Stimulated activated CD8-positive, alpha-beta memory T cell treated with anti-CD3 and anti-CD28 coated beads, Interleukin-7, amount 100 ng/mL, for 24 hours (primary cell): Measurements from ENCODE around the gene SEPHS2.
"Not testable (repeated sequence)": the region's sequence is repeated elsewhere in the genome, so short reads cannot be mapped to it uniquely, and the experiment has no call there.

Experiments used
- DNase-seq: peaks from one replicate; pipeline ENCODE4 v3.0.0-alpha.2; 2020; ENCODE audit warnings: low read depth

SEPHS2 gene

DNA sequence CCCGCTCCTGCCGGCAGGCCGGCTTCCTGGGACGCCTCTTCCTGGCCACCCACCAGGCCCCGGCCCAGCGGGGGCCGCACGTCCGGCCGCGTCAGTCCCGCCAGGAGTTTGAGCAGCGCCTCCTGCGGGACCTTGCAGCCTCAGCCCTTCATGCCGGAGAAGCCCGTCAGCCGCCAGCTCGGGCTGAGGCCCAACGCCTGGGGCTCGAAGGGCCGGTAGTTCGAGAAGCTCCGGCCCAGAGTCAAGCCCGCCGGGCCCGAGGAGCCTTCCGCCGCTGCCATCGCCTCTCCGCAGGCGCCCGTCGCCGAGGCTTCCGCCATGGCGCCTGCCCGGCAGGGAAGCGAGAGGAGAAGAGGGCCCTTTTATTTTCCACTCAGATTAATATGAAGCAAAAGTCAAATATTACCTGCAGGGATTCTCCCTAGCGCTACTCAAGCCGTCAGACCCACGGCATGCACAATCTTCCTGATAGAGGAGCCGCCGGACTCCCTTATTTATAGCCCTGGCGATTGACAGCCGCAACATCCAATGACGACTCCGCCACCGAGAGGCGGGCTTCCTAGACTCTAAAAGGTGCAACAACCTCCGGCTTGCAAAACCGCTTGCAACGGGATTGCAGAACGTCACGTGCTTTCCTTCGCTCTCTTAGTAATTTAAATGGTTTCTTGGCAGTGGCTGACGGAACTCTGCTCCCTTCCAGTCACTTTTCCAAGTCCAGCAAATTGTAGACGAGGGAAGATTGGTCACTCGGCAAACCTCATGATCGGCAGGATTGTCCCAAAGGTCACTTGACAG lies at the start of gene SEPHS2:
SEPHS2 (minus strand) TSS at position 467 of the 795 bp plus-strand sequence; CDS start at position 320, 147 bp downstream.
- DNase-seq = peak; percentile 95

GRCh38 chr16:30494709-30495108 lies 49.0 kb upstream of the SEPHS2 start:
- no peak for DNase-seq

DNA sequence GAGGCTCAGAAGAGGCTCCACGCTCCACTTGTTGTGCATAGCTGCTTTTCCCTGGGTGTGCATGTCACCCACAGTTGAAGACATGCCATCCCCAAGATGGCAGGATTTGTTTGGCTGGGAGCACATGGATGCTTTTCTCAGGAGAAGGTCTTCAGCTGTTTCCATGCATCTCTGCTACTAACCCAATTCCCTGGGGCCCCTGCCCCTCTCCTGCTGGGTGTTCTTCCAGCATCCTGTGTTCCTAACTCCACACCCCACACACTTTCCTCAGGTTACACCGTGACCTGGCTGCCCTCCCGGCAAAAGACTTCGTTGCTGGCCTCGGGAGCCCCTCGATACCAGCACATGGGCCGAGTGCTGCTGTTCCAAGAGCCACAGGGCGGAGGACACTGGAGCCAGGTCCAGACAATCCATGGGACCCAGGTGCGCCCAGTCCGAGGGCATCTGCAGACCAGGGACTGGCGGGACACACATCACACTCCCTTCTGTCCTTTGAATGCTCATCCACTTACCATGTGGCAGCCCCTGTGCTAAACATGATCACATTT lies 48.3 kb upstream of the SEPHS2 start:
- DNase-seq = no peak

- DNase-seq = no peak
These were observed 46.2 kb upstream of the SEPHS2 start for GRCh38 chr16:30491744-30492308.

- no peak for DNase-seq
These were observed 45.6 kb upstream of the SEPHS2 start for GRCh38 chr16:30491229-30491628.

DNA sequence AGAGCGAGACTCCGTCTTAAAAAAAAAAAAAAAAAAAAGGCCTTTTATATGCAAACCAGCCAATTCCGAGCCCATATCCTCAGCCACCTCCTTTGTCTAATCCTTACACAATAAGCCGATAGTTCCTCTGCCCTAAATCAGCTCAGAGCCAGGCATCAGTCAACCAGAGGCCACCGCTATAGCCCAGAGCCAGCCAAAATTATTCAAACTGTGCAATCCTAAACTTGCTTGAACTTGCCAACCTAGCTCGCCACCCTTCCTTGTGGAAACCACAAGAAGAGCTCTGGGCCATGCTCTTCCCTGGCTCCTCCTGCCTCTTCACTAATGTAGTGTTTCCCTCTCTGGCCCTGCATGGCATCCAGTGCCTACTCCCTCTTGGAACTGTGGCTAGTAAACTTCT lies 44.5 kb upstream of the SEPHS2 start:
- no peak for DNase-seq

GRCh38 chr16:30488764-30489605 lies 43.3 kb upstream of the SEPHS2 start:
- no peak for DNase-seq

DNA sequence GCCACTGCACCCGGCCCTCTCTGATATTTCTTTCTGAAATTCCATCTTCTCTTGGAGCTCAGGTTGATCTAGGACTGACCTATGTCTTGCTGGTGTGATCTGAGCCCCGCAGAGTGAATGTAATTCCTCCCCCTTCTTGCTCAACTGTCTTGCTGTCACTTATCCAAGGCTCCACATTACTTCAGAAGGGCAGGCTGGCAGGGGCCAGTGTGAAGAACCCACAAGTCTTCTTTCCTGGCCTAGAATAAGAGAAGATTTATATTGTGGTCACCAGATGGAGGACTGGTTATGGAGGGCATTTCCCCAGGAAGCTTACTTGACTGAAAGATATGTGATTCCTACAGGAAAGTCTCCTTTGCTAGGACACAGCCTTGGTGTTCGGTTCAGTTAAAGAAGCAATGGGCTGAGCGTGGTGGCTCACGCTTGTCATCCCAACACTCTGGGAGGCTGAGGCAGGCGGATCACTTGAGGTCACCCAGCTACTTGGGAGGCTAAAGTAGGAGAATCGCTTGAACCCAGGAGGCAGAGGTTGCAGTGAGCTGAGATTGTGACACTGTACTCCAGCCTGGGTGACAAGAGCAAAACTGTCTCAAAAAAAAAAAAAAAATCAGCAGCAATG lies 40.3 kb upstream of the SEPHS2 start:
- DNase-seq = no peak

DNA sequence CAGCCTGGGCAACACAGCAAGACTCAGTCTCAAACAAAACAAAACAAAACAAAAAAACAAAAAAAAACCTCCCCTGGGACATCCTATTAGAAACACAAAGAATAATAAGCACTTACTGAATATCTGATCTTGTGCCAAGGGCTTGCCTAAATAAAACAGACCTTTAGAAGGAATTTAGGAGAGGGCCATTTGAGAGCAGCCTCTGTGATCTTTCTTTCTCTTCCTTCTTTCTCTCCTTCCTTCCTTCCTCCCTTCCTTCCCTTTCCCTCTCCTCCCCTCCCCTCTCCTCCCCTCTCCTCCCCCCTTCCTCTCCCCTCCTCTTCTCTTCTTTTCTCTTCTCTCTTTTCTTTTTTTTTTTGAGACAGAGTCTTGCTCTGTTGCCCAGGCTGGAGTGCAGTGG lies 39.2 kb upstream of the SEPHS2 start:
- no peak for DNase-seq

DNA sequence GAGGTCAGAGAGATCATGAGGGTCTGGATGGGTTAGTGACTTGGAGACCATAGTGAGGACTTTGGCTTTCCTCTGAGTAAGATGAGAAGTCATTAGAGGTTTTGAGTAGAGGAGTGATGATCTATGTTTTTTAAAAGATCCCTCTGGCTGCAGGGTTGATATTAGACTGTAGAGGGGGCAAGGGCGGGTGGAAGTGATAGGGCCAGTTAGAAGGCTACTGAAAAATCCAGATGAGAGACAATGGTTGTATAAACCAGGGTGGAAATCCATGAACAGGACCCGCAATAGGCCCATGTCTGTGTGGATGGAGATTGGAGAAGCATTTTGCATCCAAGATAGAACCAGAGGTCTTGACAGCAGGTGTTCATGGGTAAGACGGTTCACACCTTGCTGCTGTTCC lies 36.7 kb upstream of the SEPHS2 start:
- DNase-seq = no peak

DNA sequence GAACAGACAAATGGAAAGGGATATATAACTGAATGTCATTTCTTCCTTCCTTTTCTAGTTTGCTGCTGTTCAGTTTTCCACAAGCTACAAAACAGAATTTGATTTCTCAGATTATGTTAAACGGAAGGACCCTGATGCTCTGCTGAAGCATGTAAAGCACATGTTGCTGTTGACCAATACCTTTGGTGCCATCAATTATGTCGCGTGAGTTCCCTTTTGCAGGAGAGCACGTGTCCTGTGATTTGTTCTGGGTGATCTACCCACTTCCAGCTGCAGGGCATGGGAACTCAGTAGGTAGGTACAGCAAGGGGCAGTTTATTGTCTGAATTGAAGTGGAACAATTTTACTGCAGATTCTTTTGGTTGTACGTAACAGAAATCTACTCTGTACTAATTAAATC lies 35.7 kb upstream of the SEPHS2 start:
- no peak for DNase-seq

DNA sequence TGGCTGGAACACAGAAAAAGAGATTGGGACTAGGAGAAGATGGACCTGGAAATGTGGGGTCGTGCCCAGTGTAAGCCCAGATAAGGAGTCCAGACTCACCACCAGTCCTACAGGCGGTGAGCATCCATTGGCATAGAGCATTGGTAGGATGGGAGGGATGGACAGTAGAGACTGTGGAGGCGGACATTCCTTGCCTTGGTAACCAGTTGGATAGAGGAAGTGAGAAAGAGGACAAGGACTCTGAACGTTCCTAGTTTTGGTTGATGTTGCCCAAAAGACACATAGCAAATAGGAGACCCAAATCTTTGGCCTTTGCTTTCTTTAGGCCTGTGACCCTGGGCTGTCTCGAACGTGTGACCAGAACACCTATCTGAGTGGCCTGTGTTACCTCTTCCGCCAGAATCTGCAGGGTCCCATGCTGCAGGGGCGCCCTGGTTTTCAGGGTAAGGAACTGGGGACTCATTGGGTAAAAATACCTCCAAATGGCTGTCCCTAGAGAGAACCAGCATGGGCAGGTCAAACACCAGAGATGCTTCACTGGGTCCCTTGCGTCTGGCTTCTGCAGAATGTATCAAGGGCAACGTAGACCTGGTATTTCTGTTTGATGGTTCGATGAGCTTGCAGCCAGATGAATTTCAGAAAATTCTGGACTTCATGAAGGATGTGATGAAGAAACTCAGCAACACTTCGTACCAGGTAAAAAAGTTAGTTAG lies 33.2 kb upstream of the SEPHS2 start:
- DNase-seq = no peak

- DNase-seq = not testable (repeated sequence)
These were observed 32.1 kb upstream of the SEPHS2 start for GRCh38 chr16:30477773-30478172.

DNA sequence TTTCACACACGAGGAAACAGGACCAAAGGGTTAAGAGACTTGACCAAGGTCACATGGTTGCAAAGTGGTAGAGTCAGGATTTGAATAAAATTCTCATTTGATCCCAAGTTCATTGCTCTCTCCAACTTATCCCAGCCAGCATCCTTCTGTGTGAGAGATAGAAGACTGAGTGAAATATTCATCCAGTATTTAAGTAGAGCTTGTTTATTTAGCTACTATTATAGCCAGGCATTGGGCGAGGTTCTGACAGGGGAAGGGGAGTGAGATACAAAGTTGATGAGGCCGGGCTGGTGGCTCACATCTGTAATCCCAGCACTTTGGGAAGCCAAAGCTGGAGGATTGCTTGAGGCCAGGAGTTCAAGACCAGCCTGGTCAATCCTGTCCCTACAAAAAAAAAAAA lies 31.3 kb upstream of the SEPHS2 start:
- DNase-seq = no peak

- DNase-seq = no peak
These were observed 29.0 kb upstream of the SEPHS2 start for GRCh38 chr16:30474684-30475083.

- no peak for DNase-seq
These were observed 28.4 kb upstream of the SEPHS2 start for GRCh38 chr16:30474074-30474452.

- DNase-seq = peak; percentile 47
These were observed 27.8 kb upstream of the SEPHS2 start for GRCh38 chr16:30473231-30474073.

GRCh38 chr16:30472328-30472942 lies 26.8 kb upstream of the SEPHS2 start, which contains the start of gene ITGAL:
TSS of gene ITGAL (plus strand) at chr16:30472742. CDS start at chr16:30472838, 96 bp downstream.
- DNase-seq = peak; percentile 63

GRCh38 chr16:30470632-30470995 lies 24.9 kb upstream of the SEPHS2 start:
- no peak for DNase-seq

- no peak for DNase-seq
These were observed 24.5 kb upstream of the SEPHS2 start for GRCh38 chr16:30470170-30470512.
